Ammon's horn (tissue), 1 donor: ENCODE data around the gene SLC25A22.

Experiments
- DNase-seq: peaks from one replicate; pipeline ENCODE4 v3.0.0-alpha.2; 2016; ENCODE audit warnings: low spot score

The SLC25A22 gene

DNA sequence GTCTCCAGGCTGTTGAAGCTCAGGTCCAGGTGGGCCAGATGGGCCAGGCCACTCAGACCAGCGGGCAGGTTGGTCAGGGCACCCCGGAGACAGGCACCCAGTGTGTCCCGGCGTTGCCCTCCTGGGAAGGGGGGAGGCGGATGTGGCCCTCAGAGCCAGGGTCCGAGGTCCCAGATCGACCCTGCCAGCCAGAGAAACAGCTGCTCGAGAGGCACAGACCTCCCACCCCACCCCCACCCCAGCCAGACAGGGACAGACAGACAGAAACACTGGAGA is 5.3 kb upstream of the SLC25A22 start:
- no peak for DNase-seq

- DNase-seq, result no peak
Measured at GRCh38 chr11:802693-803466, 4.8 kb upstream of the SLC25A22 start.

- DNase-seq, result no peak
Measured at GRCh38 chr11:802018-802617, 4.0 kb upstream of the SLC25A22 start.

DNA sequence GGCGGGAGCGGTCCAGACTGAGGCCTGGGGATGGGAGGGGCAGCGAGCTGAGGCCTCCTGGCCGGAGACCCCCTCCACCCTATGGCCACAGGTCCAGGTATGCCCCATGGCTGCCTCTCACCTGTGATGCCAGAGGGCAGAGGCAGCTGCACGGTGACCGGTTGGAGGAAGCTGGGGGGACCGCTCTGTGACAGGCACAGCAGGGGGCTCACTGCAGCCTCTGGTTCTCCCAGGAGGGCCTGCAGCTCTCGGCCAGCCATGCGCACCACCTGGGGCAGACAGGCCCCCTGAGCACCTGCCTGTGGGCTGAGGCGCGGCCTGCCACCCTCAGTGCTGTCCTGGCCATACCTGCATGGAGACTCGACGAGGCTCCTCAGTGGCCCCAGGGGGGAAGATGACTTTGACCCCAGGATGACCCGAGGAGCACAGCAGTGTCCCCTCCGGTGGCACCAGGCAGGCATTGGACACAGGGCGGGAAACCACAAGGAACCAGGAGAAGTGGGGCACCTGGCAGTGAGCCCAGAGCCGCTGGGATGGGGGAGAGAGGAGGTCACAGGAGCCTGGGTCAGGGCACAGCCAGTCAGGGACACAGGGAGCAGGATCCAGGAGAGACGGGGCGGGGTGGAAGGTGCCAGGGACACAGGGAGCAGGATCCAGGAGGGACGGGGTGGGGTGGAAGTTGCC is 3.2 kb upstream of the SLC25A22 start:
- no peak for DNase-seq

- no peak for DNase-seq
Measured at GRCh38 chr11:800473-800872, 2.4 kb upstream of the SLC25A22 start.

DNA sequence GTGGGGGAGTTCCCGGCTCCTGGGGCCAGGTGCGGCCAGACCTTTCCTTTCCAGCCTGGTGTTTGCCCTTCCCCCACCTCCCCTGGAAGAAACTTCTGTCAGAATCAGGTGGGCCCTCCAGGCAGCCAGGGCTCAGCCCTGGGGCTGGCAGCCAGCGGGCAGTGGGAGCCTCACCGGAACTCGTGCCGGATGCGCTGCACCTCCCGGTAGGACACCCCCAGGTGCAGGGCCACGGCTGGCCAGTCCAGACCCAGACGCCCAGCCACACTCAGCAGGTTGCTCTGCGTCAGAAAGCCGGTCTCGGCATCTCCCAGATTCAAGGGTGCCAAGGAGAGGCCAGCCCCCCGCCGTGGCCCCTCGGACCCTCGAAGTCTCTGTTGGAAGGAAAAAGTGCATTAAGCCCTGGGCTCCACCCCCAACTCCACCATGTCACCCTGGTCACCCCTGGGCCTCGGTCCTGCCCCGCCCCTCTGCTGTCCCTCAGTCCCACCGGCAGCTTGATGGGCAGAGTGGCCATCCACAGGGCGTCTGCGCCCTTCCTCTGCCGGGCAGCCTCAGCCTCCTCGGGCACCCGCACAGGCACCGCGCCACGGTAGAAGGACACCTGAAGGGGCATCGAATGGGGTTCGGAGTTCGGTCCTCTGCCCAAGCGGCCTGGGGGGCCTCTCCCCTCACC is 1.7 kb upstream of the SLC25A22 start:
- DNase-seq, result no peak

DNA sequence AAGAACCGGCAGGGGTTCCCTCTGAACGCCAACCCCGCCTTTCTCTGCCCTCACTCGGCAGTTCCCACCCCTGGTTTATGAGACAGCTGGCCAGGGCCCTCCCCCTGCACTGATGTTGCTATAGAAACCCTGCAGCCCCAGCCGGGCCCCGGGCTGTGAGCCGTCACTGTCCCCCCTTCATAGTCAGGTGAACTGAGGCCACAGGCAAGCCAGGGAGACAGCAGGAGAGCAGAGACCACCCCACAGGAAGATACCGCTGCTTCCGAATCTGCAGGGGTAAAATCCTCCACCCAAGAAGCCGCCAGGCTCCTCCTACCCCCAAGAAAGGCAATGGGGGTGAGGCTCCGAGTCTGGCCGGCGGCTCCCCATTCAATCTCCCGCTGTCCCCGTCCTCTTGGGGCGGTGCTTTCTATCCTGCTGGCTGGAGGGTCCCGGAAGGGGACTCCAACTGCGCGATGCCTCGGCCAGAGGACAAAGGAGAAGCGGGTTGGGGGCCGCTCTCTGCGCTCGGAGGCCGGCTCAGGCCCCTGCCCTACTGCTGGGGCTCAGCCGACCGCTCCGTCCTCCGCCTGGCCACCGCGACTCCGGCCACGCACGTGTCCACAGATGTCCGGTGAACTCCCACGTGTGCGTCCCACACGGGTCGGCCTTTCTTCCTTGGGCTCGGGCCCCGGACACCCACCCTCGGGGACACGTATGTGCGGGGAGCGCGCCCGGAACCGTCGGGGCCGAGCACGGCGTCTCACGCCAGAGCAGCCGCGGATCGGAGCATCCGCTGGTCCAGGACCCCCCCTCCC is 587 bp downstream of the SLC25A22 start:
- peak; percentile 85 for DNase-seq

DNA sequence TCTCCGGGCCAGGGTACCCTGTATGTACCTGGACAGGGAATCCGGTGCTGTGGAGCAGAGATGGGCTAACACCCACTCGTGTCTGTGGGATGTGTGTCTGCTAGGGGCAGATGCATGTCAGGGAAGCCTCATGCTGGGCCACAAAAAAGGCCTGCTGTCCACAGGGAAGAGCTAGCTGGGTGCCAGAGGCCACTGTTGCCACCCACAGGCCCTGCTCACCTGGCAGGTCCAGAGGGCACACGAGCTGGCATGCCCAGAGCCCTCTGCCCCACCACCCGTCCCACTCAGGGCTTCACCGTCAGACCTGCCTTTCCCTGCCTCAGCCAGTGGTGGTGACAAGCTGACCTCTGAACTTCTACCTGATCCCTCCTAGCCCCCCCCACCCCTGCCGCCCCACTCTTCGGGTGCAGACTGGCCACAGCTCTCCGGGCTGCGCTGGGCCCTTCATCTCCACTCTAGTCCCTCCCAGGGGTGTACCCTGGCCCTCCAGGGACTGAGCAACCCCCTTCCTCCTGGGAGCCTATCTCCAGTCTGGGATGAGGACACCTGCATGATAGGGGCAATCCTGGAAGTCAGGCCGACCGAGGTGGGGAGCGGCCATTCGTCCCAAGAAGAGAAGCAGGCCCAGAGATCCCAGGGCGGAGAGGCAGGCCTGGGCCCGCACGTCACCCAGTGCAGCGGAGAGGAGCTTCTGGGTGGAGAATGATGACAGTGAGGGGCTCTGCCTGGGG is 1.4 kb downstream of the SLC25A22 start:
- no peak for DNase-seq

- peak; percentile 77 for DNase-seq
Measured at GRCh38 chr11:795634-796564, 2.2 kb downstream of the SLC25A22 start.

- DNase-seq, result no peak
Measured at GRCh38 chr11:794766-795633, 3.1 kb downstream of the SLC25A22 start.

- DNase-seq, result no peak
Measured at GRCh38 chr11:794013-794765, 3.9 kb downstream of the SLC25A22 start.

DNA sequence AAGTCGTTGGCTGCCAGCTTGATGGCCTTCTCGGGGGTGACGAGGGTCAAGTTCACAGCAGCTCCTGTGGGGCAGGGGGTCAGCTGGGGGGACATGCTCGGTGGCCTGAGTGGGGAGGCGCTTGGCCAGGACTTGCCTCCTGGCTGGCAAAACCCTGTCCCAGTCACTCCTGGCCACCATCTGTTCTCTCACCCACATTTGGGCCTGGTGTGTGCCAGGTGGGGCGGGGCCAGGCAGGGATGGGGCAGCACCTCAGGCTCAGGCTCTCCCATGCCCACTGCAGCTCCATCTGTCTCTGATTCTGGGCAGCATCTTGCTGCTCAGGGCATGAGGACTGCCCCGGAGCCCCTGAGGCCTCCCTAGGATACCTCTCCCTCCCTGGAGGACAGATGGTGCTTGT is 4.5 kb downstream of the SLC25A22 start:
- no peak for DNase-seq

- DNase-seq, result no peak
Measured at GRCh38 chr11:792873-793272, 5.2 kb downstream of the SLC25A22 start.

DNA sequence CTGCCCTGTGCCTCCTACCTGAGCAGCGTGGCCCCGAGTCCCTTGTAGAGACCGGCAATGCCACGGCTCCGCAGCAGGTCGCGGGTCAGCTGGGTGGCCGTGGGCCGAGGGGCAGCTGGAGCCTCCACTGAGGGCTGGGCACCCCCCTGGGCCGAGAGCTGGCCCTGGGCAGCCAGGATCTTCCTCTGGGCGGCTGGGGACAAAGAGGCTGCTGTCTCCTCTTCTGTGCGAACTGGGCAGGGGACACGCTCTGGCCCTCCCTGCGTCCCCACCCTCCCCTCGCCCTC is 5.6 kb downstream of the SLC25A22 start:
- DNase-seq, result no peak

DNA sequence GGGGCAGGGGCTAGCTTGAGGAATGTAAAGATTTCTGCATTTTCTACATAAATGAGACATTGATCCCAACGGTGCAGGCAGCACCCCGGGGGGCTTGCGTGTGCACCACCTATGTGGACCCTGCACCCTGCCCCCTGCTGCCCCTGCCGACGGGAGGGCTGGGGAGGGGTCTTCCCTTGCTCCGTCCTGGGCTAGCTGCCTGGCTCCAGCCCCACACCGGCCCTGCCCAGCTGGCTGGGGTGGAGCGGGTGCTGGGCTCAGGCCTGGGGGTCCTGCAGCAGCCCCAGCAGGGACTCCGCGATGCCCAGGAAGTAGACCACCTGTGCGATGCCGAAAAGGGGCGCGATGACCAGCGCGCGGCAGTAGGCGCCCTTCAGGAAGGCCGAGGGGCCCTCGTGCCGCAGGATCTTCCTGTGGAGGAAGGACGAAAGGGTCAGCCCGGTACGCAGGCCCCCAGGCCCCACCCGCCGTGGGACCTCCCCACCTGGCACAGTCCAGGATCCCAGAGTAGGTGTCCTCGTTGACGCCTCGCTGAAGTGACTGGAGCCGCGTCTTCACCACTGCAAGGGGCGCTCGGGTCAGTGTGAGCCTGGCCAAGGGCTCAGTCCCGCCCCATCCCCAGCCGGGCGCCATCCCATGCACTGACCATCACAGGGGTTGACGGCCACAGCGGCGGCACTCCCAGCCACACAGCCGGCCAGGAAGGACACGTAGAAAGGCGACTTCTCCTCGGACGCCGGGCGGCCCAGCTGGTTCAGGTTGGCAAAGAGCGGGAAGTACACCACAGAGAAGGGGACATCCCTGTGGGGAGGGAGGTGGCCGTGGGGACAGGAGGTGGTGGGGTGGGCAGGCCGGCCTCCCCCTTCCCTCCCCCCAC is 6.2 kb downstream of the SLC25A22 start:
- no peak for DNase-seq

DNA sequence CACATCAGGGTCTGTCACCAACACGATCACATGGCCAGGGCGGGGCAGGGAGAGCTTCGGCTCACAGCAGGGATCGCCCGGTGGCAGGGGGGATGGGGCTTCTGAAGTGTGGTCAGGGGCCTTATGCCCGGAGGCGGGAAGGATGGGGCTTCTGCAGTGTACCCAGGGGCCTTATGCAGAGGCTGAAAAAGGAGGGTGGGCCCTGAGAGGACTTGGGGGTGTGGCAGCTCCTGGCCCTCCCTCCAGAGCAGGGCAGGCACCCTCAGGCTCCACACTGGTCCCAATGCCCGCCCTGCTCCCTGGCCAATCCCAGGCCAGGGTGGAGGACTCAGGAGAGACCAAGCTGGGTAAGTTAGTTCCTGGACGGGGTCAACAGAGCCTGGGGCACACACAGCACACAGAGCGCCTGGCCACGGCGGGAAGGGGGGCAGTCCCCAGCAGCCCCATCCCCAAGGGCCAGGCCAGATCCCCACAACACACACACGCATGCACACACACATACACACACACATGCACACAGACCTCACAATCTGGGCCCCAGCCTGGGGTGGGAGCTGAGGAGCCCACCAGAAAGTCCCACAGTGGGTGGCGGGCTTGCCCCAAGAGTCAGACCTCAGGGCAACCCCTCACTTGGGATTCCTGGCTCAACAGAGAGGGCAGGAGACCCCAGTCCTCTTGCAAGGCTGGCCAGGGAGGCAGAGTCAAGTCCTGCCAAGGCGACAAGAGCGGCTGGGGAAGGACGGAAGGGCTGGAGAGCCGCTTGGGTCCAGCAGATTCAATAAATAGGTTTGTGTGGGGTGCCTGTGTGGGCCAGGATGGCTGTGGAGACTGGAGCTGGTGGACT is 7.1 kb downstream of the SLC25A22 start:
- no peak for DNase-seq

DNA sequence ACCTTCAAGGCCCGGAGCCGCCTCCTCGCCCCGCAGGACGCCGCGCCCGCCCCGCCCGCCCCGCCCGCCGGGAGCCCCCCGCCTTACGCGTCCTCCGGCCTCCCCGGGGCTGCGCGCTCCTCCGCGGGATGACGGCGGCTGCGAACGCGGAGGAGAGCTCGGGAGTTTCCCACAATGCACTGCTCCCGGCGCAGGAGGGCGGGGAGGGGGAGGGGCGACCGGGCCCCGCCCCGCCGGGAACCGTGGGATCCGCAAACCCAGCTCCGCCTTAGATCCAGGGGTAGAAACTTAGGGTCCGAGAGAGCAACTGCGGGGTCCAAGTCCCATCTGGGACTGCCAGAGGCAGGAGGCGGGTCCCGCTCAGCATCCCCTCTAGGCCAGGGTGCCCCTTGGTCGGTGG is 8.1 kb downstream of the SLC25A22 start, which contains the start of gene CEND1:
TSS of gene CEND1 (minus strand) at position 148 of the 400 bp plus-strand sequence. CDS start 1,514 bp downstream, outside the sequence.
- DNase-seq, result peak; percentile 74
